Astrocyte of the spinal cord (primary cell): ENCODE data around the gene STRA6.

ENCODE experiments used
- DNase-seq: peaks from one replicate; pipeline ENCODE4 v3.0.0; 2011; ENCODE audit warnings: low read depth, low spot score
- H3K4me3 ChIP-seq: 2 replicates; pipeline ENCODE4 v1.5.1; 2011; ENCODE audit warnings: low read depth, mild to moderate bottlenecking, low read length, moderate library complexity
- in situ Hi-C: cut with HindIII; loops from 2 replicates; pipeline ENCODE4 v1.10.0; 2017; ENCODE audit warnings: low sequenced_read_pairs
- TF ChIP-seq, protein P1 (sequence below): IDR thresholded peaks from 2 replicates; pipeline ENCODE4 v1.5.1; 2012; ENCODE audit warnings: low read depth, mild to moderate bottlenecking, low read length, inconsistent platforms

The STRA6 gene

DNA sequence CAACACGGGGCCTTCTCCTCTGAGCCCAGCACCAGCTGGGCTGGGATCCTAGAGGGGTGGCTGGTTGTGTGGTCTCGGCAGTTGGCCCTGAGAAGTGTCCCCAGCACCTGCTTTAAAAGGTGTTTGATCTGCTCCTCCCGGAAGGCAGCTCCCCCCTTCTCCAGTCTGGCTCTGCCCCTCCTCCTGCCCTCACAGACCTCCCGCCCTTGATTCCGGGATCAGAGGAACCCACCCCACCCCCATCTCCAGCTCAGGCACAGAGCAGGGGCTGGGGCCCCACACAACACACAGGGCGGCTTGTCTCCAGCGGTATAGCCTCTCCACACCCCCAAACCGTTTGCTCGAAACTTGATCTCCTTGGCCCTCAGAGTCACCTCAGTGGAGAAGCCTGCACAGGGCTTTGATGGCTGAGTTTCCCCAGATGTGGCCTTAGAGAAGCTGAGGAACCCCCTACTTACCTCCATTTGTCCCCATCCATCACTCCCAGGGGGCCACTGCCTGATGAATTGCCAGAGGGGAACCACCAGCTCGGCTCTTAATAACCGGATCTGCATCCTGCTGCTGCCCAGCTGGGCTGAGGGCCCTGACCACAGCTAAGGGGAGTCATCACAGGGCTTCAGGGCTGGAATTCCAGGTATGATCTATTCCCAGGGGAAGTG is 6.4 kb upstream of the STRA6 start:
- DNase-seq, result peak; percentile 72
- no peak overlapping the region for H3K4me3 ChIP-seq
- in situ Hi-C loops, result no loop called here
- TF ChIP-seq, protein P1, sequence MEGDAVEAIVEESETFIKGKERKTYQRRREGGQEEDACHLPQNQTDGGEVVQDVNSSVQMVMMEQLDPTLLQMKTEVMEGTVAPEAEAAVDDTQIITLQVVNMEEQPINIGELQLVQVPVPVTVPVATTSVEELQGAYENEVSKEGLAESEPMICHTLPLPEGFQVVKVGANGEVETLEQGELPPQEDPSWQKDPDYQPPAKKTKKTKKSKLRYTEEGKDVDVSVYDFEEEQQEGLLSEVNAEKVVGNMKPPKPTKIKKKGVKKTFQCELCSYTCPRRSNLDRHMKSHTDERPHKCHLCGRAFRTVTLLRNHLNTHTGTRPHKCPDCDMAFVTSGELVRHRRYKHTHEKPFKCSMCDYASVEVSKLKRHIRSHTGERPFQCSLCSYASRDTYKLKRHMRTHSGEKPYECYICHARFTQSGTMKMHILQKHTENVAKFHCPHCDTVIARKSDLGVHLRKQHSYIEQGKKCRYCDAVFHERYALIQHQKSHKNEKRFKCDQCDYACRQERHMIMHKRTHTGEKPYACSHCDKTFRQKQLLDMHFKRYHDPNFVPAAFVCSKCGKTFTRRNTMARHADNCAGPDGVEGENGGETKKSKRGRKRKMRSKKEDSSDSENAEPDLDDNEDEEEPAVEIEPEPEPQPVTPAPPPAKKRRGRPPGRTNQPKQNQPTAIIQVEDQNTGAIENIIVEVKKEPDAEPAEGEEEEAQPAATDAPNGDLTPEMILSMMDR, result no peak

GRCh38 chr15:74208496-74208895 is 5.9 kb upstream of the STRA6 start:
- in situ Hi-C loops, result no loop called here
- TF ChIP-seq, protein P1, result no peak
- no peak overlapping the region for H3K4me3 ChIP-seq
- DNase-seq, result no peak

GRCh38 chr15:74207652-74208440 is 5.3 kb upstream of the STRA6 start:
- in situ Hi-C loops, result no loop called here
- DNase-seq, result no peak
- TF ChIP-seq, protein P1, result no peak
- H3K4me3 ChIP-seq, result no peak overlapping the region

- in situ Hi-C loops, result no loop called here
- DNase-seq, result peak; percentile 55
- TF ChIP-seq, protein P1, result no peak
- H3K4me3 ChIP-seq, result no peak overlapping the region
These were observed 4.3 kb upstream of the STRA6 start for GRCh38 chr15:74206801-74207281.

DNA sequence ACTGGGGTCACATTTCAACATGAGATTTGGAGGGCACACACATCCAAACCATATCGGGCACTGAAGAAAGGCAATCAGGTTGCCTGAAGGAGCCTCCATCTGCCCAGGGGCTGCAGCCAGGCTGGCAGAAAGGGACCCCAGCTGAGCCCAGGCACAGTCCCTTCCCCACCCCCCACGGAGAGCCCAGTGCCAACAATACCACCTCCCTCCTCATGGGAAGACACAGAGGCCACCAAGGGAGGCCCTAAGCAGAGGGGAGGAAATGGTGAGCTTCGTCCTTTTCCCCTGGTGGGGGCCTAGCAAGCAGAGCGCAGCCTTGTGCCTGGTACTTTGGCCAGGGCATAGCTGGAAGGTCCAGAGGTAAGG is 3.0 kb upstream of the STRA6 start:
- in situ Hi-C loops, result no loop called here
- DNase-seq, result no peak
- TF ChIP-seq, protein P1, result no peak
- no peak overlapping the region for H3K4me3 ChIP-seq

- peak; percentile 84 for DNase-seq
- TF ChIP-seq, protein P1, result no peak
- in situ Hi-C loops, result no loop called here
- H3K4me3 ChIP-seq, result peak overlapping the region; percentile 33
These were observed 1.4 kb upstream of the STRA6 start for GRCh38 chr15:74203914-74204431.
